NCI-H2171 treated with DMSO at 0.1 percent for 48 hours (cell line): ENCODE measurements around the gene LRATD1.
"Not testable (repeated sequence)": the region's sequence is repeated elsewhere in the genome, so short reads cannot be mapped to it uniquely, and the experiment has no call there.

Experiments
- DNase-seq: peaks from one replicate; lab custom pipeline; 2025; lab: John Stamatoyannopoulos, UW

Gene LRATD1, protein sequence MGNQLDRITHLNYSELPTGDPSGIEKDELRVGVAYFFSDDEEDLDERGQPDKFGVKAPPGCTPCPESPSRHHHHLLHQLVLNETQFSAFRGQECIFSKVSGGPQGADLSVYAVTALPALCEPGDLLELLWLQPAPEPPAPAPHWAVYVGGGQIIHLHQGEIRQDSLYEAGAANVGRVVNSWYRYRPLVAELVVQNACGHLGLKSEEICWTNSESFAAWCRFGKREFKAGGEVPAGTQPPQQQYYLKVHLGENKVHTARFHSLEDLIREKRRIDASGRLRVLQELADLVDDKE

DNA sequence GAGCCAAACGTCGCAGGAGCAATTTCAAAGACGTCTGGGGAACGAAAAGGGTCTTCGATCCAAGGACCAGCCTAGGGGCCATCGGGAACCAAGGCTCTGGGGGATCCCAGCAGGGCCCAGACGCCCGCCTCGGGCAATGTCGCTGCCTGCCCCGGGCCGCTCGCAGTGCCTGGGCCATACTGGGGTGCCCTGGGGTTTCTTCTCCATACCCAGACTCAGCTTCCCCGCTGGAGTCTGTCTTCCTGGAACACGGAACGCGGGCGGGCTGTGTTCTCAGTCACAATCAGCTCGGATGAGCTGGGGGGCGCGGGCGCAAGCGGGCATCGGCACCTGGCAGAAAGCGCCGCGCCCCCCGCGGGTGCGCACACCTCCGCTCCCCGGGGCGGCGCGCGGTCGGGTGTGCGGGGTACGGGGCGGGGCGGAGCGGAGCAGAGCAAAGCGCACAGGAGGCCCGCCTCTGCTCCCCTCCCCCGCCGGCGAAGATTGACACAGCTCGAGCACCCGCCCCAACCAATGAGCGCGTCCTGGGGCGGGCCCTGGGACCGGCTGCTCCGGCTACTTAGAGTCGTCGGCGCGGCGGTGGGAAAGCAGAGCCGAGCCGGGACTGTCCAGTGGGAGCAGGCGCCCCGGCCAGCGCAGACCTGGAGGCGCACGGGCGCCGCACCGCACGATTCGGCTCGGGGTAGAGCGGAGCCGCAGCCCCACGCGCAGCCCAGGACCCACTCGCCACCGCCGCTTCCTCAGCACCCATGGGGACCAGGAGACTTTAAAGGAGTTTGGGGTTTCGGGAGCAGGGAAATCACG is at the start of gene LRATD1:
TSS of gene LRATD1 (plus strand) at position 585 of the 804 bp plus-strand sequence. CDS start 1,263 bp downstream, outside the sequence.
- DNase-seq: peak; percentile 82

DNA sequence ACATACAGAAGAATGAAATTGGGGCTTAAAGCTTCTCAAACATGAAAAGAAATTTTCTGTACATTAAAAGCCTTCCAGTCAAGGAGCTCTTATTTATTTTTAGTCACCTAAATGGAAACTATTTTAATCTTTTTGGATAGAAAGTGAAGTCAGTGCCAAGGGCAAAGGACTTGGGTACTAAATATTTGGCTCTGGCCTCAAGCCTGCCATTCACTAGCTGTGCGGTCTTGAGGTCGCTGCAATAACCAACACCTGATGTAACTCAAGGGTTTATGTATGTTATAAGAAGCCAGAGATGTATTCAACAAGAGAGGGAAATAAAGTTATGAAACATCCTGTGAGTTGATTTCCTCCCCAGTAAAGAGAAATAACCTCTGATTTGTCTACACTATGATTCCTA is 49.5 kb upstream of the LRATD1 start:
- no peak for DNase-seq

DNA sequence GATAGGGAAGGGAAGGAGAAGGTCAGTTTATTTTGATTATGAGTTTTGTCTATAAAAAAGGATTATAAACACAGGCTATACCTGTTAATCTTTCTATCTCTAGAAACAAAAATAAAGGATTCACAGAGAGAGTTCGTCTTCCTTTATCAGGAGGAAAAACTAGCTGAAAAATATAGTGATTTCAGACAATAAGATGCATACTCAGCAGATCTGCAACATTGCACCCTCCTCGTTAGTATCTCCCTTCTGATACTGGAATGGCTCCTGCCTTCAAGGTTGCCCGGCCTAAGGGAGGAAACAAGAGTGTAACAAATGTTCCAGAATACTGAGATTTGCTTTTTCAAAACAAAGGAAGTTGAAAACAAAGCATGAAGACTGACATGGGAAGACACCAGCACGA is 48.7 kb upstream of the LRATD1 start:
- no peak for DNase-seq

DNA sequence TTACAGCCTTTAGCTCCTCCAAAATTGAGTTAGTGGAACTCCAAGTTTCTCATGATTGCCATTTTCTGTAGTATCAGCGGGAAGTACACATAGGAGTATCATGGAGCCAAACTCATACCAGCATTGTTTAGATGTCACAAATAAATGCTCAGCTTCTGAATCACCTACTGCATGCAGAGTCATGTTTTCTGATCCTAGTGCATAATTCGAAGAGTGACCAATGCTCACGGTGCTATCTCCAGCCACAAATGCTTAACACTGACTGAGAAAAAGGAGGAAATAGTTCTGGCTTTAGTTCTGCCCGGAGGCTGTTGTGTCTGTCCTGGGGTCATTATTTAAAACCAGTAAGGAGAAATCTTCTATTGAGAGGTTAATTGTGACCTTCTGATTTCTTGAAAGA is 45.4 kb upstream of the LRATD1 start:
- no peak for DNase-seq

DNA sequence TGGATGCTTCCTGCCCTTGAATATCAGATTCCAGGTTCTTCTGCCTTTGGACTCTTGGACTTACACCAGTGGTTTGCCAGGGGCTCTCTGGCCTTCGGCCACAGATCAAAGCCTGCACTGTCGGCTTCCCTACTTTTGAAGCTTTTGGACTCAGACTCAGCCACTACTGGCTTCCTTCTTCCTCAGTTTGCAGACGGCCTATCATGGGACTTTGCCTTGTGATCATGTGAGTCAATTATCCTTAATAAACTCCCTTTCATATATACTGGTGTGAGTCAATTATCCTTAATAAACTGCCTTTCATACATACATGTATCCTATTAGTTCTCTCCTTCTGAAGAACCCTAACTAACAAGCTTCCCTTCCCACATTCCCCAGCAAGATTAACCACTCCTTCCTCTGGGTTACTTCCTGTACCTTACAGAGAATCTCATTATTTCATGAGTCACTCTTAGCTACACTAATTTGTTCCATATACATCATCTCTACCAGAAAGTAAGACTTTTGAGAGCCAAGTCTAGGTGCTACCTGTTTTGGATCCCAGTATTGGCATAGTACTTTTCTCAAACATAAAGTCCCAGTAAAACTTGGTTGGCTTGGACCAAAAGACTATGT is 31.3 kb upstream of the LRATD1 start:
- DNase-seq: no peak

DNA sequence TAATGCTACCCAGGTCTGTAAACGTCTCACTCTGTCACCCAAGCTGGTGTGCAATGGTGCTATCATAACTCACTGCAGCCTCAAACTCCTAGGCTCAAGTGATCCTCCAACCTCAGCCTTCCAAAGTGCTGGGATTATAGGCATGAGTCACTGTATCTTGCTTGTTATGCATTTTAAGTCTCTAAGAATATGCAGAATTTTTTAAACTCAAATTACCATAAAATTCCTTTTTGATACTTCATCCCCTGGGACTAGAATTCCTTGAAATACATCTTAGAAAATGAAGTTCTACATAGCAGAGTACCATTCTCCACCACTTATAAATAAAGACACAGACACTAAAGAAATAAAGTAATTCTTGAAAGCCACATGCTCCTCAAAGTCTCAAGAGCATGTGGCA is 30.2 kb upstream of the LRATD1 start:
- DNase-seq: no peak

DNA sequence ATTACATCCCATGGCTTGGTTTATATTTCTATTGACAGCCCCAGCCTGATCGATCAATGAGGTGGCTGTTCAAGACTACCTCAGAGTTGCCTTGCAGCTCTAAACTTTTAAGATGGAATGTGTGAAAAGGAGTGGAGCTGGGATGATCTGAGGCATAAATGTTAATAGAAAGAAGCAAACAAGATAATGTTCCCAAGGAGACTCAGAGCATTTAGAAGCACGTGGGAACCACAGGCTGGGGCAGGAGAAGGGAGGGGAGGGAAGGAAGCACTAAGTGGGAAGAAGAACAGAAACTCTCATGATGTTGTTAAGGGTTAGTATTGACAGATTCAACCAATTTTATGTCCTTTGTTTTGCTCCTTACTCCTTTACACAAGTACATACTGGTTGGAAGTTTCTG is 28.8 kb upstream of the LRATD1 start:
- DNase-seq: no peak

DNA sequence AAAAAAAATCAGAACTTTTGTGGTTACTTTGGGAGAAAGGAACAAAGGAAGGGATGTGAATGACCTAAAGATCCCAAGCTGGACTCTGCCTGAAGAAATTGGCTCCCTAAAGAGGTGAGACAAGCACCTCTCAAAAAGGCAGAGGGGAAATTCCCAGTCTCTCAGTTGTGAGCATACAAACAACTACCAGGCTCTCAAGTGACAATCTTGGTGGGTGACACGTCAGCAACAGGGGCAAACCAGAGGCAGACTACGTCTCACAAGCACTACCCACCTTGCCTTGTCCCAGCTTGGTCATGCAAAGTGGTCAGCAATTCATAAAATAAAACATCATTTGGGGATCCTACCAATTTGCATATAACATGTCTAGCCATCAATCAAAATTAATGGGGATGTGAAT is 24.3 kb upstream of the LRATD1 start:
- no peak for DNase-seq

DNA sequence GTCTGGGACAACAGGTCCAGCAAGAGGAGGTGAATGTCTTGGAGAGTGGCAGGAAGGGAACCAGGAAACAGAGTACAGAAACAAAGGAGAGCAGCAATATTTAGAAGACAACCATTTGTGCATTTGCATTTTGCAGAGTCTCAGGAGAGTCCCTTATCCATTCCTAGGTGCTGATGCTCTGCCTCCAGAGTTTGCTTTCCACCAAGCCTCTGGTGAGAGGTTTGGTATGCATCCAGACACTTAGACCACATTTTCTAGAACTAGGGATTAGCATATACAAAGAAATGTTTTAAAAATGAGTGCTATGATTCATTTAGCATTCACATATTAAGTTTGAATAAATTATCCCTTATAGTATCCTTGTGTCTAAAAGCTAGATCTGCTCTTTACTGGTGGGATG is 18.5 kb upstream of the LRATD1 start:
- DNase-seq: no peak

DNA sequence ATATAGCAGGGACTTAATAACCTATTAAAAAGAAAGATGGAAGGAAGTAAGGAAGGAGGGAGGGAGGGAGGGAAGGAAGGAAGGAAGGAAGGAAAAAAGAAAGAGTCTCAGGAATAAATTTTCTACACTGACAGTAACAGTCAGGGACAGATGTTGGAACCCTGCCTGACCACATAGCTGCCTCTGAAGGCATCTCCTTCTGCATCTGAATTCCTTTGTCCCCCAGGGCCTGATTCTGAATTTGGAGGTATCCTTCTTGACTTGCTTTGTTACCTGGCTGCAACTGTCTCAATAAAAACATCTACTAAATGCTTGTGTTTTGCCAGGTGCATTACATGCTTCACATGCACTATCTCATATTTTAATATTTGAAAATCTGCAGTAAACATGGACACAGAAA is 17.4 kb upstream of the LRATD1 start:
- DNase-seq: no peak

DNA sequence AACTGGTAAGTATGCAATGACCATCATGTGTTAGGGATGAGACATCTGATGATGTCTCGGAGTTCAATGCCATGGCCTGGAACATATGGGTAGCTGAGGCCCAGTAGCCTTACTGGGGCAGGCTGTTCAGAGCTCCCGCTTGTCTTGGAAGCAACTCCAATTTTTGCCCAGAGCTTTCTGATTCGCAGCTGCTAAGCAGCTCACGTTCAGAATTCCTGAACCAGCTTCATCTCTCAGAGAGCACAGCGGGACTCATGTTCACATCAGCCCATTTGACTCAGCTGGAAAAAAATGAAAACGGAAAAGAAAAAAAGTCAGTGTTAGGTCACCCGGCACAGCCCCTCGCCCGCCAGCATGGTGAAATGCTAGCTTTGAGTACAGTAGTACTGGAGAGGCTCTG is 16.8 kb upstream of the LRATD1 start:
- no peak for DNase-seq

DNA sequence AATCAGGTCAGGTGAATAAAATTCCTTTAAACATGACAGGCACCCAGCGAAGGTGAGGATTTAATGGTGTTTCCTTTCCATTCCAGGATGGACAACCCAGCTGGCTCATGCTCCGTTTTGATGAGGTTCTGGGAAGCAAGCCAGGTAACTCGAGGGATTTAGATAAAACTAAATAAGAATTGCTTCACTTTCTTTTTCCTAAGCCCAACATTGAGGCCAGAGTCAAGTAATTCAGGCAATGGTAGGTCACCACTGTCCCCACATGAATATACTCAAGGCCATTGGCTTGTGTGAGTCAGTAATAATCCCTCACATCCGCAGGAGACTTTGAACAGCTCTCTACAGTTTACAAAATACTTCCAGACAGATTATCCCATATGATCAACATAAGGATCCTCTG is 16.2 kb upstream of the LRATD1 start:
- no peak for DNase-seq

DNA sequence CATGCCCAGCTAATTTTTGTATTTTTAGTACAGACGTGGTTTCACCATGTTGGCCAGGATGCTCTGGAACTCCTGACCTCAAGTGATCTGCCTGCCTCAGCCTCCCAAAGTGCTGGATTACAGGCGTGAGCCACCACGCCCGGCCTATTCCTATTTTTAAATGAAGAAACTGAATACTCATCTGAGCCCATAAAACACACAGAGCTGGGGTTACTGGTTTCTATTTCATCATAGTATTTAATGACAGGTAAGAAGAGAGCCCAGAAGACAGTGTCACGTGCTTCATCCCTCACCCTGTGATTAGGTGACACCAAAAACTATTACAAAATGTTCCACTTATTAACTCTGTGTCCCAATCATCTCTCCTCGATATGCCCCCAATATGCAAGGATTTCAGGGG is 15.6 kb upstream of the LRATD1 start:
- no peak for DNase-seq

DNA sequence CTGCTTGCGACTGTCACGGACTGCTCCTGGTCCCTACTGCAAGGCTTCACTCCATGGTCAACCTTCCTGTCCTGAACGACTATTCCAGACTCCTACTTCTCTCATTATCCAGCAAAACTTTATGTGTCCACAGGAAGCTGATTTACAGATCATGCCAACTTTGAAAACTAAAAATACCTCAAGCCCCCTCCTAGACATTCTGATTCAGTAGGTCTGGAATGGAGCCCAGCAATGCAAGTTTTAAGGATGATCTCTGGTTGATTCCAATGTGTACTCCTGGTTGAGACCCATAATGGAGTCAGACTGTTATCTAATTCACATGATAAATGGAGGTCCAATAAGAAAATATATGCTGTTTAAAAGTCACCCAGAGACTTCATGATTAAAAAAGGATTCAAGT is 13.1 kb upstream of the LRATD1 start:
- DNase-seq: no peak

DNA sequence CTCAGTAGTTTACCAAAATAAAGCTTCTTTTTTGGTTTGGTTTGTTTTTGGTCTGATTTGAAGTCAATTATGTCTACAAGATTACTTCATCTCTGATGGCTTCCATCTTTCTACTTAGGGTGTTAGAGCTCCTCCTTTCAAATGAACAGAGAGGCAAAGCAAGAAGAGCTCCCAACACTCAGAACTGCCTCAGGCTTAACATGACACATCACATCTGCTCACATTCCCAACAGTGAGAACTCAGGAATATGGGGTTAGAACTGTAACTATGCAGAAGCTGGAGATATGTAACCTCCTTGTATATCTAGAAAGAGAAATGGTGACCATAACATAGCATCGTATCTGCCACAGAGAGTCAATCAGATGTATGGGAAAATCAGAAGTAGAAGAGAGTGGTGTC is 11.4 kb upstream of the LRATD1 start:
- DNase-seq: no peak

DNA sequence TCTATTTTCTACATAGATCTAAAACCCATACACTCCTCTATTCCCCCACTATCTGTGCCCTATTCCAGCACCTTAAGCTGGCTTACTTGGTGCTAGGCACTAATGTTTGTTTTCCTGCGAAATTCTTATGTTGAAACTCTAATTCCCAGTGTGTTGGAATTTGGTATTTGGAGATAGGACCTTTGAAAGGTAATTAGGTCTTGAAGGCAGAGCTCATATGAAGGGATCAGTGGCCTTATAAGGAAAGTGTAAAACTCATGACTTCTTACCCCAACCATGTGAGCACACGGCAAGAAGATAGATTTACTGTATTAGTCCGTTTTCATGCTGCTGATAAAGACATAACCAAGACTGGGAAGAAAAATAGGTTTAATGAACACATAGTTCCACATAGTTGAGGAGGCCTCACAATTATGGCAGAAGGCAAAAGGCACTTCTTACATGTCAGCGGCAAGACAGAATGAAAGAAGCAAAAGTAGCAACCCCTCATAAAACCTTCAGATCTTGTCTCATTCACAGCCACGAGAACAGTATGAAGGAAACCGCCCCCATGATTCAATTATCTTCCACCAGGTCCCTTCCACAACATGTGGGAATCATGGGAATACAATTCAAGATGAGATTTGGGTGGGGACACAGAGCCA is 10.5 kb upstream of the LRATD1 start:
- DNase-seq: no peak

DNA sequence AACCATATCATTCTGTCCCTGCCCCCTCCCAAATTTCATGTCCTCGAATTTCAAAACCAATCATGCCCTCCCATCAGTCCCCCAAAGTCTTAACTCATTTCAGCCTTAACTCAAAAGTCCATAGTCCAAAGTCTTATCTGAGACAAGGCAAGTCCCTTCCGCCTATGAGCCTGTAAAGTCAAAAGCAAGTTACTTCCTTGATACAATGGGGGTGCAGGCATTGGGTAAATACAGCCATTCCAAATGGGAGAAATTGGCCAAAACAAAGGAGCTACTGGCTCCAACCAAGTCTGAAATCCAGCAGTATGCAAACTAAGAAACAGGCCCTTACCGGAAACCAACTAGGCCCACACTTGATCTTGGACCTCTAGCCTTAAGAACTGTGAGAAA is 10.0 kb upstream of the LRATD1 start:
- DNase-seq: not testable (repeated sequence)

DNA sequence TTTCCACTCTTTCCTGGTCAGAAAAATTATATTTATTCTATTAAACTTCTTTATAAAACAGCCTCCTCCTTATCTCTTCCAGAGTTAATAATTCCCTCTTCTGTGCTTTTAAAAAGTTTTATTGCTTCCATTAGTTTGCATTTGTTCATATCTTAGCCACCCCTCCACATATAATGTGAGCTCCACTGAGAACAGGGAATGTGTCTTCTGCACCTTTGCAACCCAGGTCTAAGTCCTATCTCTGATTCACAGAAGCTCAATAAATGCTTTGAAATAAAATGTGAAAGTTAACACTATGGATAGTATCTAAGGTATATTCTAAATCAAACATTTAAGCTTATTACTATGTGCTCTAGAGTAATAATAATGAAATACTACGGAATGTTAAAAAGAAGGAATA is 9.3 kb upstream of the LRATD1 start:
- no peak for DNase-seq

DNA sequence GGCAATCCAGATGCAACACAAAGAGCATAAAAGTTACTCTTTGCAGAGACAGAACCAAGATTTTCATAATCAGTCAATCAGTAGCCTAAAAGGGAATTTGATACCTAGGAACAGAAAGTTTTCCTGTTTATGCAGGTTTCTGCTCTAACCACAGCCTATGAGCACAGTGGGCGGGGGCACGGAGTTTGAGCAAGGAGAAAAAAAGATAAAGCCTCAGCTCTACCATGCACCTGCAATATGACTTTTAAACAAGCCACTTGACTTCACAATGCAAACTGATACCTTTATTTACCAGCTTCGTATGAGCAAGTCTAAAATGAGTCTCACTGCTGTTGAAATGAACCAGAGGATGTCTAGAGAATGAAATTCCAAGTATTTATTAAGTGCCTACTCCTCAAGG is 5.6 kb upstream of the LRATD1 start:
- peak; percentile 67 for DNase-seq

DNA sequence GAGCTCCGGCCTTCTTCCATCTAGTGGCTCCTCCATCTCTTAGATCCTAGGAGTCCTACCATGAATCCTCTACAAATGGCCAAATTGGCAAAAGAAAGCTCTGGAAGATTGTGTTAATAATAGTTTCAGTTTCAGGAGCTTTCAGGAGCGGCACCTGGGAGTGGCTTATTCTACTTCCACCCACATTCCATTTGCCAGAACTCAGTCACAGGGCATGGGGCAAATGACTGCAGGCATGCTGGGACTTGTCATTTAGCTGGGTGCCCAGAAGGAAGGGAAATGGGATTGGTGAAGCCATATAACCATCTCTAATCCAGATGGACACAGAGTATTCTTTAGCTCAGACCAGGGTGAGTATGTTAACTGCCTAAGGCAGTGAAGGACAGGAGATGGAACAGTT is 3.6 kb upstream of the LRATD1 start:
- no peak for DNase-seq

DNA sequence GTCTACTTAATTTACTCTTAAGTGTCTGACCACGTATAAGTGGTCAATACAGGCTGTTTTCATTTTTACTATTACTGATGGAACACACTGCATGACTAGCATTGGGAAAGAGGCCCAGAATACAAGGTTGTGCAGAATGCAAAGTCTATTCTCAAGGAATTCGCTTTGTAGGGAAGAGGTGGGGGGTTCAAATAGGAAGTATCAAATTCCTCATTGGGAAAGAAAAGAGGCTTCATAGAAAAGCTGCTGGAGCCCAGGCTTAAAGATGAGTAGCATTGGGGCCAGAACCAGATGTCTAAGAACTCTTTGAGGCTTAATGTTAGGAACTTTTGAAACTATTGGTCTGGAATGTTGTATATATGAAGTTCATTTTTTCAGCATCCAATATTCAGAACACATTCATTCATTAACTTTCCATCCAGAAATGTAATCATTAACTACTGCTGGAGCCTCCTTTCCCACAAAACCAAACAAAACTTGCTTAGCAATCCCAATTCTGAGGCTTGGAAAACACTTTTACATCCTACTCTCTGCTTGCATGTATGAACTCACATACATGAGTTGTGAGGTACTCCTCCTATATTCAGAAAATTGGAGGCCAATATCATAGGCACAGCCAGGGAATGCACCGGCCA is 994 bp upstream of the LRATD1 start:
- no peak for DNase-seq

DNA sequence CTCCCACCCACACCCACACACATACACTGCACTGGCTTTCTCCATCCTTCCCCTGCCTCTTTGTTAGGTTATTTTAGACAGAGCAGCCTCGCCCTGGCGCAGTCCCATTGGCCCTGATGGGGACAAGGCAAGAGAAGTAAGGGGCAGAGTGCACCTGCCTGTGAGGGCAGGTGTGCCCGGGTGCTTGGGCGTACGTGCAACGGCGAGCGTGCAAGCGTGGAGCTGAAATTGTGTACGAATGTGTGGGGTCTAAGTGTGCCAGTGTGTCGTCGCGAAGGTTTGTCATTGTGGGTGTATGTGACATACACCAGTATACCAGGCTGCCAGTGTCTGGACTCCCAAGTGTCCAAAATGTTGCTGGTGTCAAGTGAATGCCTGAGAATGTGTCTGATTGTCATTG is 544 bp downstream of the LRATD1 start:
- DNase-seq: peak; percentile 27
